ENCODE results near the gene TXNDC15.

Gene TXNDC15

GRCh38 chr5:134873494-134873893 is 677 bp upstream of the TXNDC15 start:
- H3K4me1 ChIP-seq (ENCODE audit: insufficient read depth, low read length, poor library complexity, severe bottlenecking): peaks cover 6% of the 10 kb centered on the region
- H3K9ac ChIP-seq (ENCODE audit: low read depth, low read length, poor library complexity, severe bottlenecking): peak overlapping the region; percentile 84
- H3K4me3 ChIP-seq (ENCODE audit: low read length, poor library complexity, severe bottlenecking): peak overlapping the region; percentile 90
- H3K36me3 ChIP-seq (ENCODE audit: insufficient read depth, low read length): no peaks in the 10 kb centered on the region
- H3K27me3 ChIP-seq (ENCODE audit: insufficient read depth, low read length, poor library complexity, severe bottlenecking): no peaks in the 10 kb centered on the region
- H3F3A ChIP-seq (ENCODE audit: low read depth): no peaks in the 10 kb centered on the region
- TF ChIP-seq EZH2phosphoT487 (IDR thresholded peaks at IDR 0.05; ENCODE audit: borderline replicate concordance): no peak
- no peak for TF ChIP-seq CTCF (conservative IDR thresholded peaks at IDR 0.05; ENCODE audit: low read length)
- H2AFZ ChIP-seq (ENCODE audit: low read length): peak overlapping the region; percentile 96
- H3K9me2 ChIP-seq (replicated peaks; ENCODE audit: low read depth, low read length): no peaks in the 10 kb centered on the region
- H4K20me1 ChIP-seq (ENCODE audit: insufficient read depth, low read length, poor library complexity, severe bottlenecking): no peaks in the 10 kb centered on the region
- peak overlapping the region; percentile 94 for H3K4me2 ChIP-seq (ENCODE audit: low read depth, low read length, poor library complexity, severe bottlenecking)
- peaks cover 30% of the 10 kb centered on the region for H3K79me2 ChIP-seq (ENCODE audit: insufficient read depth, low read length)
- no peaks in the 10 kb centered on the region for H3K9me3 ChIP-seq (ENCODE audit: insufficient read depth, low read depth, low read length)

DNA sequence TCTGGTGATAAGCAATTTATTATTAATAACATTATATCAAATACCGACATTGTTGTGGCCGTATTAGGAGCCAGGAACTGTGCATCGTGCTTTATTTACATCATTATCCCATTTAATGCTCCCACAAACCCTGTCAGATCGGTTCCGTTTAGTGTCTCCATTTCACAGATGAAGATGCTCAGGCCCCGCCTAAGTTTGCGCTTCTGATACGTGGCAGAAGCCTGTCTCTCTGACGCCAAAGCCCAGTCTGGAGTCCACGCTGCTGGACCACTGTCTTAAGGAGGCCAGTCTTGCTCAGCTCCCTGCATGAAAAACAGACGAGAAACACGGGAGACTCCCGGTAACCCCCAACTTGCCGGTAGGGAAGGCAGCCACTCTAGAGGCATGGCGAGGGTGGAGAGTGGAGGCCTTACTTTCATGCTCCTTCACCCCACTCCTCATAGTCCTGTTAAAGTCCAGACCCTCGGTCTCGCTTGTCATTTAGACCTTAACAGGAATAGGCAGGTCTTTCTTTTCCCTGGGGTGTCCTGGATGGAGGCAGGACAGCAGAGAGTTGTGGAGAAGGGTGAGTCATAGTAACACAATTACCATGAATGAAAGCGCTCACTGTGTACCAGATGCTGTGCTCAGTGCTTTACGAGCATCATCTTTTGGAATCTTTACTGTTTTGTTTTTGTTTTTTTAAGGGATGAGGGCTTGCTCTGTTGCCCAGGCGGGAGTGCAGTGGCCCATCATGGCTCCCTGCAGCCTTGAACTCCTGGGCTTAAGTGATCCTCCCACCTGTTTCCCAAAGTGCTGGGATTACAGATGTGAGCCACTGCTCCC is 872 bp downstream of the TXNDC15 start:
- H3K4me1 ChIP-seq (ENCODE audit: insufficient read depth, low read length, poor library complexity, severe bottlenecking): peaks cover 6% of the 10 kb centered on the region
- no peaks in the 10 kb centered on the region for H3K36me3 ChIP-seq (ENCODE audit: insufficient read depth, low read length)
- TF ChIP-seq CTCF (conservative IDR thresholded peaks at IDR 0.05; ENCODE audit: low read length): no peak
- TF ChIP-seq EZH2phosphoT487 (IDR thresholded peaks at IDR 0.05; ENCODE audit: borderline replicate concordance): no peak
- no peaks in the 10 kb centered on the region for H3K9me3 ChIP-seq (ENCODE audit: insufficient read depth, low read depth, low read length)
- no peaks in the 10 kb centered on the region for H3K9me2 ChIP-seq (replicated peaks; ENCODE audit: low read depth, low read length)
- peak overlapping the region; percentile 90 for H3K4me3 ChIP-seq (ENCODE audit: low read length, poor library complexity, severe bottlenecking)
- peaks cover 30% of the 10 kb centered on the region for H3K79me2 ChIP-seq (ENCODE audit: insufficient read depth, low read length)
- no peaks in the 10 kb centered on the region for H3K27me3 ChIP-seq (ENCODE audit: insufficient read depth, low read length, poor library complexity, severe bottlenecking)
- peak overlapping the region; percentile 84 for H3K9ac ChIP-seq (ENCODE audit: low read depth, low read length, poor library complexity, severe bottlenecking)
- H4K20me1 ChIP-seq (ENCODE audit: insufficient read depth, low read length, poor library complexity, severe bottlenecking): no peaks in the 10 kb centered on the region
- peak overlapping the region; percentile 96 for H2AFZ ChIP-seq (ENCODE audit: low read length)
- H3F3A ChIP-seq (ENCODE audit: low read depth): no peaks in the 10 kb centered on the region
- H3K4me2 ChIP-seq (ENCODE audit: low read depth, low read length, poor library complexity, severe bottlenecking): peak overlapping the region; percentile 94

DNA sequence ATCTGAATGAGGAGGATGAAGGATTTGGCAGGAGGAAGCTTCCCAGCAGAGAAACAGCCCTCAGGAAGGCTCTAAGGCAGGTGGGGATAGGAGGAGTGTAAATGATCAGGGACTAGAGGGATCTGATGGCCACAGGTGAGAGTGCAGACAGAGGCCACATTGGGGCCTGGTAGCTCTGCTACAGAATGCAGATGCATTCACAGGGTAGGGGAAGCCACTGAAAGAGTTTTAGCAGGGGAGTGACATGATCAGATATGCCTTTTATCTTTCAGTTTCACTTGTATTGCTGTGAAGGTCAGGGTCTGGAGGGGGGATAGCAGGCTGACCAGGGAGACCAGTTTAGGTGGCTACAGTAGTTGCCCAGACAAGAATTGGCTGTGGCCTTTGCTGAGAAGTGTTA is 3.0 kb downstream of the TXNDC15 start:
- Histone ChIP-seq H3K36me3 (ENCODE audit: insufficient read depth, low read length) (no peaks in the 10 kb centered on the region), H3K9me3 (ENCODE audit: insufficient read depth, low read depth, low read length) (no peaks in the 10 kb centered on the region), H3K4me3 (ENCODE audit: low read length, poor library complexity, severe bottlenecking) (peak overlapping the region; percentile 46), H3F3A (ENCODE audit: low read depth) (no peaks in the 10 kb centered on the region), H2AFZ (ENCODE audit: low read length) (no peak overlapping the region), H3K27me3 (ENCODE audit: insufficient read depth, low read length, poor library complexity, severe bottlenecking) (no peaks in the 10 kb centered on the region), H3K9ac (ENCODE audit: low read depth, low read length, poor library complexity, severe bottlenecking) (no peak overlapping the region), H3K9me2 (replicated peaks; ENCODE audit: low read depth, low read length) (no peaks in the 10 kb centered on the region), H4K20me1 (ENCODE audit: insufficient read depth, low read length, poor library complexity, severe bottlenecking) (no peaks in the 10 kb centered on the region), H3K4me1 (ENCODE audit: insufficient read depth, low read length, poor library complexity, severe bottlenecking) (peaks cover 6% of the 10 kb centered on the region), H3K4me2 (ENCODE audit: low read depth, low read length, poor library complexity, severe bottlenecking) (peak overlapping the region; percentile 58), H3K79me2 (ENCODE audit: insufficient read depth, low read length) (peaks cover 33% of the 10 kb centered on the region)
- TF ChIP-seq EZH2phosphoT487 (IDR thresholded peaks at IDR 0.05; ENCODE audit: borderline replicate concordance) (no peak), CTCF (conservative IDR thresholded peaks at IDR 0.05; ENCODE audit: low read length) (no peak)

All from Loucy (cell line).